DMS153 treated with DMSO at 0.1 percent for 48 hours (cell line): ENCODE data around the gene PEX13.

Experiments
- DNase-seq: peaks from one replicate; lab custom pipeline; 2025; ENCODE audit not compliant: unreplicated experiment; lab: John Stamatoyannopoulos, UW

PEX13 gene

DNA sequence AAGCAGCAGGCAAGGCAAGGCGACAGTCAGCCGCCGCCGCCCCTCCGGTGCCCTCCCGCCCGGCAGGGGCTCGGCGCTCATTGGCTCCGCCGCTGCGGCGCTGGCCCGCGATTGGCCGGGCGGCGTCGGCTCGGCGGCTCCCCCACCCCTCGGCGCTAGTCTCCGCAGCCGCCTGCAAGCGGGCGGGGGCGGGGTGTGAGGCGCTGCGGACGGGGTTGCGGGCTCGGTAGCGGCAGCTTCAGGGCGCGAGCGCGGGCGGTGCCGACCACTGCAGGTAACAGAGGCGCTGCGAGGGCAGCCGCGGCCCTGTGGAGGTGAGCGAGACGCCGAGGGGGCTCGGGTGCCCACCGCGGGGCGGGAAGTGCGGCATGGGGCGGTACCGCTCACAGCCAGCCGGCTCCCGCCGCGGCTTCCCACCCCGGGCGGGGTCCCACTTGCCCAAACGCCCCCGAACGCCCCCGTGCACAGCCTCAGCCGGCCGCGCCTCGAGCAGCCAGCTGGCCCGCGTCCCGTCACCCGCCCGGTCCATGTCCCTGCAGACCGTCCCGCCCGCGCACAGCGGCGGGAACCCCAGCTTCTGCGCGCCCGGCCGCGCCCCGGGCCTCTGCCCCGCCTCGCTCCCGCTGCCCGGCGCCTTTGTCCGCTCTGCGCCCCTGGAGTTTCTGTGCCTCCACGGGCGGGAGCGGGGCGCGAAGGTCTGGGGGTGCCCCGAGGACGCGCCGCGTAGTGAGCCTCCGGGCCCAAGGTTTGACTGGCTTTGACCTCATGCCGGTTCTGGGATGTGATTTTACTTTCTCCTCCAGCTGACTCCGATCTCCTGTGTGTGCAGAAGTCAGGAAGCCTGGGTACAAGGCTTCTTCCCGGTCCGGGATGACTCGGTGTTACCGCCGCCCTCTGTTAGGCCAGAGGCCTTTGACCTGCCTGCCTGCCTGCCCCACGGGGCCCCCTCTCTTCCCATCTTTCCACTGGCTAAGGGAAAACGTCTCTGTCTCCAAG, 48.5 kb downstream of the PEX13 start, which contains the start of gene SANBR:
TSS of gene SANBR (plus strand) at position 158 of the 996 bp plus-strand sequence. CDS start 4,480 bp downstream, outside the sequence.
- DNase-seq = peak; percentile 72

GRCh38 chr2:61074100-61074499, 56.6 kb downstream of the PEX13 start:
- no peak for DNase-seq

GRCh38 chr2:61085883-61086282, 68.4 kb downstream of the PEX13 start:
- no peak for DNase-seq

- DNase-seq = no peak
These were observed 72.3 kb downstream of the PEX13 start for GRCh38 chr2:61089797-61090196.

DNA sequence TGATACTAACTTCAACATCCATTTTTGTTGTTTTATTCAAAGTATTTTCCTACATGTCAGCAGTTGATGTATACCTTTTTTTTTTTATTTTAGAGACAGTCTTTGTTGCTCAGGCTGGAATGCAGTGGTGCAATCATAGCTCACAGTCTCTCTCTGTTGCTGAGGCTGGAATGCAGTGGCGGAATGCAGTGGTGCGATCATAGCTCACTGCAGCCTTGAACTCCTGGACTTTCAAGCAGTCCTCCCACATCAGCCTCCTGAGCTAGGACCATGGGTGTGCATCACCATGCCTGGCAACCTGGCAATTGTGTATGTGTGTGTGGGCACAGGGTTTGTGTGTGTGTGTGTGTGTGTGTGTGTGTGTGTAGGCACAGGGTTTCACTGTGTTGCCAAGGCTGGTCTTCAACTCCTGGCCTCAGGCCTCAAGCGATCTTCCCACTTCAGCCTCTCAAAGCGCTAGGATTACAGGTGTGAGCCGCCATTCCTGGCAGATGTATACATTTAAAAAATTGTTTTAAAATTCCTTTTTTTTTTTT, 72.9 kb downstream of the PEX13 start:
- no peak for DNase-seq

- no peak for DNase-seq
These were observed 74.0 kb downstream of the PEX13 start for GRCh38 chr2:61091485-61091884.

GRCh38 chr2:61096438-61096837, 78.9 kb downstream of the PEX13 start:
- no peak for DNase-seq

DNA sequence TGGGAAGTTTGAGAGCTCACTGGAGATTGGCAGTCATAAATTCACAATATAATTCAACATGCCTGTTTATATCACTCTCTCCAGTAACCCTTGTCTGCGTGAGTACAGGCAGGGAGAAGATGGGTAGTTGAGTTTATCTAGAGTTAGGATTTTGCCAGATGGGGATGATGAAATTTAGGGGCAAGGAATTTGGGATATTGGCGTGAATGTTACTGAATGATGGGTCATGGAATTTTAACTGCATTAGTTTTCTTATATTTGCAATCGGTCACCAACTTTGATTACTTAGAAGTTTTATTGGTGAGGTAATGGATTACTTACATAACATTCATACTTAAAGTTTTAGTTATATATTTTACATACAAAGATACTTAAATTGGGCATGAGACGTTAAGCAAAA, 83.3 kb downstream of the PEX13 start:
- no peak for DNase-seq
